ENCODE results near the gene SLC6A13. TPM values are rescaled to one million over a fixed set of nuclear protein-coding genes. Genes with fewer than 3 reads are reported as not detected.
A peak's percentile ranks its signal among the peaks of the same experiment; 100 is the strongest.

The SLC6A13 gene
- total RNA-seq, 2 experiments from 2014 or later = 0.11 to 0.60 TPM

DNA sequence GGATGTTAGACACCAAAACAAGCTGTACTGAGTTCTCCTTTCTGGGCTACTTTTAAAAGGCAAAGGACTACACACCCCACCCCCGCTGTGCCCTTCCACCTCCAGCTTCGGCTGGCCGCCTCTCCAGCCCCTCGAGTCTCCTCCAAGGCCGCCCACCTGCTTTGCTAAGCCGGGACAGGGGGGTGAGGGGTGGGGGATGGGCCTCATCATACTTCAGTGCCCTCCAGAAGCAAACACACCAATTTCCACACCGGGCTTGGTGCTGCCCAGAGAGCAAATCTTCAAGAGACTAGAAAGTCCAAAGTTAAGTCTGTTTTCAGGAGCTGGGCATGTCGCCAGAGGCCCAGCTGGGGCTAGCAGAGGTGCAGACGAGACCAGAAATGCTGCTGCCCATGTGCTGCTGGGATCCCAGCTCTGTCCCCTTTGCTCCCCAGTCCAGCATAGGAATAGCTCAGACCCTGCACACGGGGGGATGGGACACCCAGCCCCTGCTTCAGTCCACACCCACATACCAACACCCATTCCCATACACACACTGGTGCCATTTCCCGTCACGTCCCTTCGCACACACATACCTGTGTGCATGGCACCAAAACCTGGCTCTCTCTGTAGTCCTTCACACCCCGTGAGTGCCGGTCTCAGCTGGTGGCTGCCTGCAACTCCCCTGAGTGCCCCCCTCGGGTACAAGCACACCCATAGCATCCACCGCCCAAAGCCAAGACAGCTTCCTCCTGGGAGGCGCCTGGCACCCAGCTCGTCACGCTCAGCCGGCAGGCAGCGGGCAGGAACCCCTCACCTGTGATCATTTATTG, 49.7 kb downstream of the SLC6A13 start:
- Histone ChIP-seq H3K27ac (ENCODE audit: low read depth in 1 of 2, low read length in 2 of 2) (no peak overlapping the region), H3K4me1 (ENCODE audit: insufficient read depth, low read length) (no peaks in the 10 kb centered on the region), H3K27me3 (ENCODE audit: control insufficient read depth in 1 of 2, insufficient read depth in 2 of 2, low read length in 2 of 2) (peaks cover 14 to 31% of the 10 kb centered on the region in 2 experiments), H3K9me3 (ENCODE audit: control insufficient read depth in 1 of 2, insufficient read depth in 1 of 2, low read length in 2 of 2) (peaks cover 0 to 5% of the 10 kb centered on the region in 2 experiments), H3K36me3 (ENCODE audit: insufficient read depth, low read length) (no peaks in the 10 kb centered on the region), H3K4me3 (ENCODE audit: low read length) (no peak overlapping the region)
- Mint-ChIP-seq H3K9me3 (no peaks in the 10 kb centered on the region), H3K36me3 (ENCODE audit: low read depth) (no peaks in the 10 kb centered on the region), H3K4me3 (no peak overlapping the region), H3K27ac (no peak overlapping the region), H3K4me1 (ENCODE audit: low read depth) (no peaks in the 10 kb centered on the region), H3K27me3 (peaks cover 52% of the 10 kb centered on the region)
- ATAC-seq (ENCODE audit: poor library complexity) (no peak), DNase-seq (no peak)
- no peak for TF ChIP-seq CTCF (IDR thresholded peaks at IDR 0.05)
- CTCF ChIA-PET = no interaction called here
- intact Hi-C loops (cut with DNase I, micrococcal nuclease) = no loop called here
- POLR2A ChIA-PET = no interaction called here

DNA sequence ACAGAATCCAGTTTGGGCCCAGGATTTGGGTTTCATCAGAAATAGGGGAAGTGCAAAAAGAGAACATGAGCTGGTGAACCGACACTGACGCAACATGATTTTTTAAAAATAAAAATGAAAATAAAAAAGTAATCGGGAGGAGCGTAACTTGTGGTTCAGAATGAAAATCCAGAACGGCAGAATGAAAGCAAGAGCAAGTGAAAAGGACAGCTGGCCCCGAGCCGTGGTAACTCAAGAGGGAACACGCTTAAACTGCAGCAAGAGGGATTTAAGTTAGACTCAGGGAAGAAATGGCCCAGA, 50.3 kb downstream of the SLC6A13 start:
- H3K27me3 Mint-ChIP-seq = peaks cover 54% of the 10 kb centered on the region
- H3K36me3 ChIP-seq (ENCODE audit: insufficient read depth, low read length) = no peaks in the 10 kb centered on the region
- no peak overlapping the region for H3K4me3 ChIP-seq (ENCODE audit: low read length)
- no peak overlapping the region for H3K4me3 Mint-ChIP-seq
- no peaks in the 10 kb centered on the region for H3K4me1 Mint-ChIP-seq (ENCODE audit: low read depth)
- no peak for TF ChIP-seq CTCF (IDR thresholded peaks at IDR 0.05)
- H3K27ac ChIP-seq (ENCODE audit: low read depth in 1 of 2, low read length in 2 of 2) = no peak overlapping the region
- ChIA-PET POLR2A (no interaction called here), CTCF (no interaction called here)
- intact Hi-C loops (cut with DNase I, micrococcal nuclease) = no loop called here
- peaks cover 0 to 5% of the 10 kb centered on the region in 2 experiments for H3K9me3 ChIP-seq (ENCODE audit: control insufficient read depth in 1 of 2, insufficient read depth in 1 of 2, low read length in 2 of 2)
- ATAC-seq (ENCODE audit: poor library complexity) (no peak), DNase-seq (peak in 2 of 14 experiments; percentile 3 to 21)
- H3K36me3 Mint-ChIP-seq (ENCODE audit: low read depth) = no peaks in the 10 kb centered on the region
- no peaks in the 10 kb centered on the region for H3K9me3 Mint-ChIP-seq
- H3K27ac Mint-ChIP-seq = no peak overlapping the region
- H3K4me1 ChIP-seq (ENCODE audit: insufficient read depth, low read length) = no peaks in the 10 kb centered on the region
- H3K27me3 ChIP-seq (ENCODE audit: control insufficient read depth in 1 of 2, insufficient read depth in 2 of 2, low read length in 2 of 2) = peaks cover 17 to 31% of the 10 kb centered on the region in 2 experiments

- peaks cover 53% of the 10 kb centered on the region for H3K27me3 Mint-ChIP-seq
- DNase-seq (no peak), ATAC-seq (ENCODE audit: poor library complexity) (no peak)
- no peak overlapping the region for H3K4me3 Mint-ChIP-seq
- Histone ChIP-seq H3K4me1 (ENCODE audit: insufficient read depth, low read length) (no peaks in the 10 kb centered on the region), H3K27ac (ENCODE audit: low read depth in 1 of 2, low read length in 2 of 2) (no peak overlapping the region), H3K27me3 (ENCODE audit: control insufficient read depth in 1 of 2, insufficient read depth in 2 of 2, low read length in 2 of 2) (peaks cover 17 to 32% of the 10 kb centered on the region in 2 experiments), H3K4me3 (ENCODE audit: low read length) (no peak overlapping the region), H3K36me3 (ENCODE audit: insufficient read depth, low read length) (no peaks in the 10 kb centered on the region), H3K9me3 (ENCODE audit: control insufficient read depth in 1 of 2, insufficient read depth in 1 of 2, low read length in 2 of 2) (peaks cover 0 to 5% of the 10 kb centered on the region in 2 experiments)
- H3K4me1 Mint-ChIP-seq (ENCODE audit: low read depth) = no peaks in the 10 kb centered on the region
- intact Hi-C loops (cut with DNase I, micrococcal nuclease) = no loop called here
- no peak overlapping the region for H3K27ac Mint-ChIP-seq
- no peaks in the 10 kb centered on the region for H3K9me3 Mint-ChIP-seq
- no peak for TF ChIP-seq CTCF (IDR thresholded peaks at IDR 0.05)
- POLR2A ChIA-PET = no interaction called here
- no peaks in the 10 kb centered on the region for H3K36me3 Mint-ChIP-seq (ENCODE audit: low read depth)
- CTCF ChIA-PET = no interaction called here
Observed at GRCh38 chr12:211639-212414, 50.8 kb downstream of the SLC6A13 start.
